Measurements from ENCODE around the gene PLCH1.

Gene PLCH1

DNA sequence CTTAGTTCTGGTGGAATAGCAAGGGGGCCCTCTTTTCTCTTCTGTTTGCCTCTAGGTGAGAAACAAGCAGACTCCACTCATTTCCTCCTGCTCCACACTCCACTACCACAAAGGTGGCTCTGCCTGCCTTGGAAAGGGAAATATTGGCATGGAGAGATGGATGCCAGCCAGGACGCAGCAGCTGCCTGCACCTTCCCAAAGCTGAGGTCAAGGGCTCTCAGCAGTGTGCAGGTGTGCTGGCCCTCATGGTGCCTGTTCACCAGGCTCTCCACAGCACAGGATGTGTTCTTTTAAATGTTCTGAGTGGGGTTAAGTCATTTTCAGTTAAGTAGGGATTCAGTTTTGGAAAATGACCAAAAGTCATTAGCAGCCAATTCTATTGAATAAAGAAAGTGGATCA lies 240.2 kb downstream of the PLCH1 start:
- Histone ChIP-seq H3K27me3 (no peaks in the 10 kb centered on the region), H3K4me1 (ENCODE audit: control insufficient read depth in 1 of 2, insufficient read depth in 1 of 2, low read depth in 1 of 2, low read length in 1 of 2) (no peaks in the 10 kb centered on the region), H3K36me3 (no peaks in the 10 kb centered on the region), H3K27ac (no peak overlapping the region), H3K9me3 (no peaks in the 10 kb centered on the region), H3K4me3 (ENCODE audit: low read depth in 1 of 2, low read length in 1 of 2) (no peak overlapping the region)
- TF ChIP-seq, protein P1, sequence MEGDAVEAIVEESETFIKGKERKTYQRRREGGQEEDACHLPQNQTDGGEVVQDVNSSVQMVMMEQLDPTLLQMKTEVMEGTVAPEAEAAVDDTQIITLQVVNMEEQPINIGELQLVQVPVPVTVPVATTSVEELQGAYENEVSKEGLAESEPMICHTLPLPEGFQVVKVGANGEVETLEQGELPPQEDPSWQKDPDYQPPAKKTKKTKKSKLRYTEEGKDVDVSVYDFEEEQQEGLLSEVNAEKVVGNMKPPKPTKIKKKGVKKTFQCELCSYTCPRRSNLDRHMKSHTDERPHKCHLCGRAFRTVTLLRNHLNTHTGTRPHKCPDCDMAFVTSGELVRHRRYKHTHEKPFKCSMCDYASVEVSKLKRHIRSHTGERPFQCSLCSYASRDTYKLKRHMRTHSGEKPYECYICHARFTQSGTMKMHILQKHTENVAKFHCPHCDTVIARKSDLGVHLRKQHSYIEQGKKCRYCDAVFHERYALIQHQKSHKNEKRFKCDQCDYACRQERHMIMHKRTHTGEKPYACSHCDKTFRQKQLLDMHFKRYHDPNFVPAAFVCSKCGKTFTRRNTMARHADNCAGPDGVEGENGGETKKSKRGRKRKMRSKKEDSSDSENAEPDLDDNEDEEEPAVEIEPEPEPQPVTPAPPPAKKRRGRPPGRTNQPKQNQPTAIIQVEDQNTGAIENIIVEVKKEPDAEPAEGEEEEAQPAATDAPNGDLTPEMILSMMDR (IDR thresholded peaks at IDR 0.05), result no peak

DNA sequence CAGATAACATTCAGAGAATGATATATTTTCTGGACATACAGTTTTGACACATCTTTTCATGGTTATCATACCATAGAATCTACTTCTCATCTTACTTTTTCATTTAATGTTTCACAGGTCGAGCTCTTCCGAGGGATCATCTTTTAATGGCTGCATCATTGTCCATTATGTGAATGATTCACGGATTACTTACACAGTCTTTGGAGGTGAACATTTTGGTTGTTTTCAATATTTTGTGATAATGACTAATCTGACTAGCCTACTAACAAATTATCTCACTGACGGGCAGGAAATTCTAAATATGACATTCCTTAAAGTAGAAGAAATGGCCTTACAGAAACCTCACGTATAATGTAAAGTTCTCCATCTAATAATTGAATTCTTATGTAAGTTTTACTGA lies 242.2 kb downstream of the PLCH1 start:
- TF ChIP-seq, protein P1 (IDR thresholded peaks at IDR 0.05), result no peak
- no peak overlapping the region for H3K27ac ChIP-seq
- no peaks in the 10 kb centered on the region for H3K4me1 ChIP-seq (ENCODE audit: control insufficient read depth in 1 of 2, insufficient read depth in 1 of 2, low read depth in 1 of 2, low read length in 1 of 2)
- no peaks in the 10 kb centered on the region for H3K9me3 ChIP-seq
- no peaks in the 10 kb centered on the region for H3K36me3 ChIP-seq
- no peaks in the 10 kb centered on the region for H3K27me3 ChIP-seq
- H3K4me3 ChIP-seq (ENCODE audit: low read depth in 1 of 2, low read length in 1 of 2), result no peak overlapping the region

- H3K4me3 ChIP-seq (ENCODE audit: low read depth in 1 of 2, low read length in 1 of 2), result no peak overlapping the region
- H3K27ac ChIP-seq, result no peak overlapping the region
- no peaks in the 10 kb centered on the region for H3K9me3 ChIP-seq
- H3K36me3 ChIP-seq, result no peaks in the 10 kb centered on the region
- TF ChIP-seq, protein P1 (IDR thresholded peaks at IDR 0.05), result no peak
- no peaks in the 10 kb centered on the region for H3K4me1 ChIP-seq (ENCODE audit: control insufficient read depth in 1 of 2, insufficient read depth in 1 of 2, low read depth in 1 of 2, low read length in 1 of 2)
- no peaks in the 10 kb centered on the region for H3K27me3 ChIP-seq
These were observed 244.6 kb downstream of the PLCH1 start for GRCh38 chr3:155500194-155500818.

DNA sequence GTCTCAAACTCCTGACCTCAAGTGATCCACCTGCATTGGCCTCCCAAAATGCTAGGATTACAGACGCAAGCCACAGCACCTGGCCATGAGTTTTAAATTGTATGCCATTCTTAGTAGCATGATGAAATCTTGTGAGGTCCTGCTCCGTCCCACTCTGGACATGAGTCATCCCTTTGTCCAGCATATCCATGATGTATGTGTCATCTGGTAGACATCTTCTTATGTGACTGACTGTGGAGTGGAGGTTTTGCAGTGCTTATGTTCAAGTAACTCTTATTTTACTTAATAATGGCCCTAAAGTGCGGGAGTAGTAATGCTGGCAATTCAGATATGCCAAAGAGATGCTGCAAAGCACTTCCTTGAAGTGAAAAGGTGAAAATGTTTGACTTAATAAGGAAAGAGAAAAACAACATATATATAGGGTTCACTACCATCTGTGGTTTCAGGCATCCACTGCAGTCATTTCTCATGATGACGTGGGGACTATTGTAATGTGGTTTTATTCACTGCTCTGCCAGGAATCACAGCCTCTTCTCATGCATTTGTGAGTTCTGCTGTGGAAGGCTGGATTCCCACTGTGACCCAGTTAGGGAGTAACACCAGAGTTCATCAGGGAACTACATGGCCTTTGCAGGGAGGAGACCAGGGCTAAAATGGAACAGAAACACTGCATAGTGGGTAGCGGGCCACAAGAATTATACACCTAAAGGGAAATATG lies 246.8 kb downstream of the PLCH1 start:
- no peaks in the 10 kb centered on the region for H3K36me3 ChIP-seq
- no peak overlapping the region for H3K27ac ChIP-seq
- H3K9me3 ChIP-seq, result no peaks in the 10 kb centered on the region
- TF ChIP-seq, protein P1 (IDR thresholded peaks at IDR 0.05), result no peak
- no peak overlapping the region for H3K4me3 ChIP-seq (ENCODE audit: low read depth in 1 of 2, low read length in 1 of 2)
- H3K4me1 ChIP-seq (ENCODE audit: control insufficient read depth in 1 of 2, insufficient read depth in 1 of 2, low read depth in 1 of 2, low read length in 1 of 2), result no peaks in the 10 kb centered on the region
- H3K27me3 ChIP-seq, result no peaks in the 10 kb centered on the region

DNA sequence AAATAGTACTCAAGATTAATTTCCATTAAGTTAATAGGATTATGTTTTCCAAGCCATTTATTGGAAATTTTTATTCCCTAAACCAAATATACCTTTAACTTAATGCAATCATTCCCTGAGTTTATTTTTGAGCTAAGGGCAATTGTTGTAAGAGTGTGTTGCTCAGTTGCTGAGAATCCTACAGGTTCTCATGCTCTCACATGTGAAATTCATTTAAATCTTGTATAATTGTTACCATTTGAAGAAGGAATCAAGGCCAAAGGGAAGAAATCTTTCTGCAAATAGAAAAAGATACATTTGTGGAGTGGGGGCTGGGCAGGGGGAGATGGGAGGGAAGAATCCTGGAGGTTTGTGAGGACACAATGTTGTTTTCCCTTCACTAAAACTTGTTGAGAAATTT lies 248.7 kb downstream of the PLCH1 start:
- H3K27ac ChIP-seq, result no peak overlapping the region
- H3K4me3 ChIP-seq (ENCODE audit: low read depth in 1 of 2, low read length in 1 of 2), result no peak overlapping the region
- no peaks in the 10 kb centered on the region for H3K4me1 ChIP-seq (ENCODE audit: control insufficient read depth in 1 of 2, insufficient read depth in 1 of 2, low read depth in 1 of 2, low read length in 1 of 2)
- no peaks in the 10 kb centered on the region for H3K36me3 ChIP-seq
- TF ChIP-seq, protein P1 (IDR thresholded peaks at IDR 0.05), result no peak
- no peaks in the 10 kb centered on the region for H3K9me3 ChIP-seq
- H3K27me3 ChIP-seq, result no peaks in the 10 kb centered on the region

Measured in neutrophil (primary cell).